Measurements from ENCODE around the gene TPTE.
"Not testable (repeated sequence)": the region's sequence is repeated elsewhere in the genome, so short reads cannot be mapped to it uniquely, and the experiment has no call there.

Gene TPTE

DNA sequence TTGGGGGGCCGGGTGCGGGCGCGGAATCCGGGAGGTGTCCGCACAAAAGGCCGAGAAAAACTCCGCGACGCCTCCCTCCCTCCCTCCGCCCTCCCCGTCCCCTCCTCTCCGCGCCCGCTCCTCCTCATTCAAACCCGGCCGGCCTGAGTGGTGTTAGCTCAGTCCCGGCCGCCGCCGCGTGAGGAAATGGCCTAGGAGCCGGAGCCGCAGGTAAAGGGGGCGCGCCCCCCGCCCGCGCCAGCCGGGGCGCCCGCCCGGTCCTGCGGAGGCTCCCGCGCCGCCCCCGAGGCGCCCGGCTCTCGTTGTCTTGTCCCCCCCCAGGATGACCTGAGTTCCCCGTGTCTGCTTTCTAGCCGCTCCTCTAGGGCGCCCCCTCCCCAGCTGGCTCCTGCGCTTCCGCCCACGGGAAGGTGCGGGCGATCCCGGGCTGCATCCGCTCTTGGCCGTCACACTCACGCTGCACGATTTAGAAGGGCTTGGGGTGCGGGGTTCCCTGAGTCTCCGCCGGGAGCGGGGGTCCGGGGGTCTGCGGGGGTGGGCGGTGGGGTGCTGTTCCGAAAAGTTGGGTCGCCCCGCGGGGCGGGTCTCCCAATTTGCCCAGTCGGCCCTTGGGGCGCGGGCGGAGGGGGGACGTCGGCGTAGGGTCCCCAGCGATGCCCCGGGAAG lies 585 bp downstream of the TPTE start:
- H2AFZ ChIP-seq; H3K79me2 ChIP-seq; H3K27me3 ChIP-seq (ENCODE audit: control insufficient read depth, insufficient read depth, low read length); H3K9ac ChIP-seq; H3K36me3 ChIP-seq (ENCODE audit: control insufficient read depth, insufficient read depth, low read length); H3K9me3 ChIP-seq (ENCODE audit: control insufficient read depth, low read length); H3K27ac ChIP-seq; H3K4me3 ChIP-seq (ENCODE audit: low read depth, low read length); H3K4me2 ChIP-seq (ENCODE audit: low read length); H3K4me1 ChIP-seq: not testable (repeated sequence)

DNA sequence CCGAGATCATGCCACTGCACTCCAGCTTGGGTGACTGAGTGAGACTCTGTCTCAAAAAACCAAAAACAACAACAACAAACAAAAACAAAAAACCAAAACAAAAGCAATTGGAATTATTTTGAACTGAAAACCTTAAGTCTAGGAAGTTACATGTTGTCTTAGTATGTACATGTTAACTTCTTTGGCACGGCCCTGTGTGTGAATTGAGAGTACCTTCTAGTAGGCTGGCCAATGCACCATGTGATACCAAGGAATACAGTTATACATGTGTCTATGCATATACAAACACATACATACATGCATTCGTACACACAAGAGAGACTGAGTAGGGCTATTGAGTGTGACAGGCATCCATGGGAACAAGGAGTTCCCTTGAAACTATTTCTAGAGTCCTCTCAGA lies 18.6 kb downstream of the TPTE start:
- Histone ChIP-seq H3K36me3 (ENCODE audit: control insufficient read depth, insufficient read depth, low read length) (no peaks in the 10 kb centered on the region), H3K9me3 (ENCODE audit: control insufficient read depth, low read length) (no peaks in the 10 kb centered on the region), H3K79me2 (no peaks in the 10 kb centered on the region), H3K4me2 (ENCODE audit: low read length) (no peak overlapping the region), H3K9ac (no peak overlapping the region), H3K27ac (no peak overlapping the region), H2AFZ (no peak overlapping the region), H3K4me1 (no peaks in the 10 kb centered on the region), H3K4me3 (ENCODE audit: low read depth, low read length) (no peak overlapping the region), H3K27me3 (ENCODE audit: control insufficient read depth, insufficient read depth, low read length) (no peaks in the 10 kb centered on the region)
- TF ChIP-seq, protein P1, sequence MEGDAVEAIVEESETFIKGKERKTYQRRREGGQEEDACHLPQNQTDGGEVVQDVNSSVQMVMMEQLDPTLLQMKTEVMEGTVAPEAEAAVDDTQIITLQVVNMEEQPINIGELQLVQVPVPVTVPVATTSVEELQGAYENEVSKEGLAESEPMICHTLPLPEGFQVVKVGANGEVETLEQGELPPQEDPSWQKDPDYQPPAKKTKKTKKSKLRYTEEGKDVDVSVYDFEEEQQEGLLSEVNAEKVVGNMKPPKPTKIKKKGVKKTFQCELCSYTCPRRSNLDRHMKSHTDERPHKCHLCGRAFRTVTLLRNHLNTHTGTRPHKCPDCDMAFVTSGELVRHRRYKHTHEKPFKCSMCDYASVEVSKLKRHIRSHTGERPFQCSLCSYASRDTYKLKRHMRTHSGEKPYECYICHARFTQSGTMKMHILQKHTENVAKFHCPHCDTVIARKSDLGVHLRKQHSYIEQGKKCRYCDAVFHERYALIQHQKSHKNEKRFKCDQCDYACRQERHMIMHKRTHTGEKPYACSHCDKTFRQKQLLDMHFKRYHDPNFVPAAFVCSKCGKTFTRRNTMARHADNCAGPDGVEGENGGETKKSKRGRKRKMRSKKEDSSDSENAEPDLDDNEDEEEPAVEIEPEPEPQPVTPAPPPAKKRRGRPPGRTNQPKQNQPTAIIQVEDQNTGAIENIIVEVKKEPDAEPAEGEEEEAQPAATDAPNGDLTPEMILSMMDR (IDR thresholded peaks at IDR 0.05): no peak

DNA sequence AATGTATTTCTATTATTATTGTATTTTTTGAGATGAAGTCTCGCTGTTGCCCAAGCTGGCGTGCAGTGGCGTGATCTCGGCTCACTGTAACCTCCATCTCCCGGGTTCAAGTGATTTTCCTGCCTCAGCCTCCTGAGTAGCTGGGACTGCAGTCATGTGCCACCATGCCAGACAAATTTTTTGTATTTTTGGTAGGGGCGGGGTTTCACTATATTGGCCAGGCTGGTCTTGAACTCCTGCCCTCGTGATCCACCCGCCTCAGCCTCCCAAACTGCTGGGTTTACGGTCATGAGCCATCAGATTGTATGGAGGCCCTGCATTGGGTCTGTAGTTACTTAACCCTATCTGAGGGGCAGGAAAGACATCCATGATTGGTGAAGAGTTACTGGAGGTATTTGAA lies 23.0 kb downstream of the TPTE start:
- not testable (repeated sequence) for H3K9ac ChIP-seq; H3K9me3 ChIP-seq (ENCODE audit: control insufficient read depth, low read length); H3K36me3 ChIP-seq (ENCODE audit: control insufficient read depth, insufficient read depth, low read length)

DNA sequence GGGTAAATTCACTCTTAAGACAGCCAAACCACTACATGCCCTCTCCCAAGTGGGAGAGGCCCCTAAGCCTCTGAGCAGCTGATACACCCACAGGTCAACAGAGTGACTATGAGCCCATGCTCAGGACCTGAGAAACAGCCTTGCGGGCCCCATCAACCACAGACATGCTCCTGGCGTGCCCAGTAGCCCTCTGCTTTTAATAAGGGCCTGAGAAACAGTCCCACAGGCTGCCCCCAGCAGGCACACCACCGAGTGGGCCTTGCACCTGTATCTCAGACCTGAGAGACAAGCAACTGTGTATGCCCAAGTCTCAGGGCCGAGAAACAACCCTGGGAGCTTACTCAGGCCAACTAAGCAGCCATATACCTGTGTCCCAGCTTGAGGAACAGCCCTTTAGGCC lies 26.5 kb downstream of the TPTE start:
- H3K27me3 ChIP-seq (ENCODE audit: control insufficient read depth, insufficient read depth, low read length); H3K79me2 ChIP-seq; H3K4me1 ChIP-seq; H3K4me2 ChIP-seq (ENCODE audit: low read length); H3K9me3 ChIP-seq (ENCODE audit: control insufficient read depth, low read length); H3K27ac ChIP-seq; H3K4me3 ChIP-seq (ENCODE audit: low read depth, low read length); H2AFZ ChIP-seq; H3K9ac ChIP-seq; H3K36me3 ChIP-seq (ENCODE audit: control insufficient read depth, insufficient read depth, low read length): not testable (repeated sequence)

More for the DNA sequence above, 23.0 kb downstream of the TPTE start:
- not testable (repeated sequence) for H3K27ac ChIP-seq; H3K27me3 ChIP-seq (ENCODE audit: control insufficient read depth, insufficient read depth, low read length); H3K4me2 ChIP-seq (ENCODE audit: low read length); H3K4me3 ChIP-seq (ENCODE audit: low read depth, low read length); H3K4me1 ChIP-seq; H3K79me2 ChIP-seq; H2AFZ ChIP-seq

DNA sequence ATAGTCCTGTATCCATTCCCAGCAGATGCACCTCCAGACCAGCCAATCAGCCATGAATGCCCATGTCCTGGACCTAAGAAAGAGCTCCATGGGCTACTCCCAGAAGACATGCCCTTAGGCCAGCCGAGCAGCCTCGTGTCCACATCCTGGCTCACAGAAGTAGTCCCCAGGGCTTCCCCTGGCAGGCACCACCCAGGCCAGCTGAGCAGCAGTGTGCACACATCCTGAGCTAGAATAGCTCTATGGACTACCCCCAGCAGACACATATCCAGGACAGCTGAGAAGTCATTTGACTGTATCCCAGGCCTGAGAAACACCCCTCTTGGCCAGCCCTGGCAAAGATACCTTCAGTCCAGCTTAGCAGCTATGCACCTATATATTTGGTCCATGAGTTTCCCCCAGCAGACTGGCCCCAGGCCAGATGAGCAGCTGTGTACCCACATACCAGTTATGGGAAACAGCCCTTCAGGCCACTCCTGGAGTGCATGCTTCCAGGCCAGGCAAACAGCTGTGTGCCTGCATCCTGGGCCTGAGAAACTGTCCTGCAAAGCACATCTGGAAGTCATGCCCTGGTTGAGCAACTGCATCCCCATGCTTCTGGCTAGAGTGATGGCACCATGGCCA lies 27.1 kb downstream of the TPTE start:
- not testable (repeated sequence) for H3K4me2 ChIP-seq (ENCODE audit: low read length); H3K9me3 ChIP-seq (ENCODE audit: control insufficient read depth, low read length); H3K79me2 ChIP-seq; H2AFZ ChIP-seq; H3K27me3 ChIP-seq (ENCODE audit: control insufficient read depth, insufficient read depth, low read length); H3K4me1 ChIP-seq; H3K9ac ChIP-seq; H3K27ac ChIP-seq; H3K36me3 ChIP-seq (ENCODE audit: control insufficient read depth, insufficient read depth, low read length); H3K4me3 ChIP-seq (ENCODE audit: low read depth, low read length)

DNA sequence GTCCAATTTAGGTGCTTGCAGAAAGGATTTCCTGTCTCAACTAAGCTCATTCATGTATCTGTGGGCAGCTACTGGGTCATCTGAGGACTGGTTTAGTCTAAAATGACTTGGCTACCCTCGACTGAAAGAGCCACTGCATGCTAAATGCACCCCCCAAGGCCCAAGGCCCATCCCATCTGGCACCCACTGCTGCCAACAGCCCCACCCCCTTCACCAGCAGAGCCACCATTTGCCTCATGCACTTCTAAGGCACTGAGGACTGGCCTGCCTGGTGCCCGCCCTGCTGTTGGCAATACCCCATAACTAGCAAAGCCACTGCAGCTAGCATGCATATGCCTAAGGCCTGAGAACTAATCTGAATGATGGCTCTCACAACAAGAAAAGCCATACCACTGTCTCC lies 49.4 kb downstream of the TPTE start:
- not testable (repeated sequence) for H3K9me3 ChIP-seq (ENCODE audit: control insufficient read depth, low read length); H3K36me3 ChIP-seq (ENCODE audit: control insufficient read depth, insufficient read depth, low read length); H3K4me1 ChIP-seq; H3K4me3 ChIP-seq (ENCODE audit: low read depth, low read length); H3K4me2 ChIP-seq (ENCODE audit: low read length); H3K27ac ChIP-seq; H3K27me3 ChIP-seq (ENCODE audit: control insufficient read depth, insufficient read depth, low read length); H3K79me2 ChIP-seq; H3K9ac ChIP-seq; H2AFZ ChIP-seq

DNA sequence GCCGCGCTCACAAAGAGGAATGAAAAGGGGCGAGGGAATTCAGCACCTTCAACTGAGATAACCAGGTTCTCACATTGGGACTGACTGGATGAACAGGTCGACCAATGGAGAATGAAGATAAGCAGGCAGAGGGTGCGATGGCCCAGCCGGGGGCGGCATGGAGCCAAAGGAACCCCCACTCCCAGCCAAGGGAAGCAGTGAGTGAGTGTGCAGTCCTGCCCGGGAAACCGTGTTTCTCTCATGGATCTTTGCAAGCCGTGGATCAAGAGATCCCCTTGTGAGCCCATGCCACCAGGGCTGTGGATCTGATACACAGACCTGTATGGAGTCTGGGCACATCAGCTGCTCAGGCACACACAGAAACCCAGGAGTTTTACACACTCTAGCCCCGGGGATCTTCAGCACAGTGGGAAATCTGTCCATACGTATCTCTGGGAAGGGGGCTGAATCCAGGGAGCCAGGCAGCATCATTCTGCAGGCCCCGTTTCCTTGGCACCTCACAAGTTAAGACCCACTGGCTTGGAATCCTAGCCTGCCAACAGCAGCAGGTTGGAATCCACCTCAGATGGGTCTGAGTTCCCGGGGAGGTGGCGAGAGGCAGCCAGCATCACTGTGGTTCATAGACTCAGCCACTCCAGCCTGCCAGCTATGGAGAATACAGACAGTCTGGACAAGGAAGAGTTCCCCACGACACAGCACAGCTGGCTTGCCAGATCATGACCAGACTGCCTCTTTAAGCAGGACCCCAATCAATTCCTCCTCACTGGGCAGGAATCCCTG lies 53.3 kb downstream of the TPTE start:
- not testable (repeated sequence) for H3K9me3 ChIP-seq (ENCODE audit: control insufficient read depth, low read length); H3K4me2 ChIP-seq (ENCODE audit: low read length); H3K4me1 ChIP-seq; H3K36me3 ChIP-seq (ENCODE audit: control insufficient read depth, insufficient read depth, low read length); H3K27me3 ChIP-seq (ENCODE audit: control insufficient read depth, insufficient read depth, low read length); H3K27ac ChIP-seq; H2AFZ ChIP-seq; H3K79me2 ChIP-seq; H3K9ac ChIP-seq; H3K4me3 ChIP-seq (ENCODE audit: low read depth, low read length)
